Panc1 (cell line): ENCODE data around the gene EHBP1.

Source experiments
- CTCF ChIP-seq: fragments of 450-650 bp; IDR thresholded peaks from 2 replicates; pipeline ENCODE4 v1.5.1; 2017; ENCODE audit warnings: mild to moderate bottlenecking
- POLR2AphosphoS5 ChIP-seq: IDR thresholded peaks from 2 replicates; pipeline ENCODE4 v1.6.1; 2012; ENCODE audit warnings: mild to moderate bottlenecking, low read depth, low read length, moderate library complexity
- REST ChIP-seq, 2 experiments: IDR thresholded peaks; 2 replicates each; pipeline ENCODE4 v1.6.1; 2011 to 2012; ENCODE audit warnings: low read depth in 2 of 2, control low read depth in 1 of 2, low read length in 1 of 2, mild to moderate bottlenecking in 1 of 2, moderate library complexity in 1 of 2; ENCODE audit not compliant: insufficient read depth in 1 of 2
- SIN3A ChIP-seq: IDR thresholded peaks from 2 replicates; pipeline ENCODE4 v1.6.1; 2012; ENCODE audit warnings: low read depth, mild to moderate bottlenecking, low read length, moderate library complexity, borderline replicate concordance; ENCODE audit not compliant: insufficient read depth

- TF ChIP-seq POLR2AphosphoS5 = no peak
- TF ChIP-seq REST (IDR thresholded peaks at IDR 0.05; ENCODE audit: insufficient read depth in 1 of 2, low read depth in 2 of 2, low read length in 1 of 2) = no peak
- TF ChIP-seq CTCF = no peak
- TF ChIP-seq SIN3A = no peak
Observed at GRCh38 chr2:63059793-63060471, 354.4 kb downstream of the EHBP1 start.
